Fibroblast of lung (primary cell): ENCODE measurements around the gene GDPD4.
"Not testable (repeated sequence)": the region's sequence is repeated elsewhere in the genome, so short reads cannot be mapped to it uniquely, and the experiment has no call there.

ENCODE experiments used
- CTCF ChIP-seq, 2 donors: IDR thresholded peaks in 1 of 2; conservative IDR thresholded peaks in 1 of 2; 1 replicate in 1 of 2; 2 replicates in 1 of 2; pipeline ENCODE4 v1.5.1; 2011 to 2012; ENCODE audit warnings: low read length in 2 of 2, control low read depth in 1 of 2, inconsistent platforms in 1 of 2, low read depth in 1 of 2, mild to moderate bottlenecking in 1 of 2
- EZH2 ChIP-seq: IDR thresholded peaks from 2 replicates; pipeline ENCODE4 v1.5.1; 2012; ENCODE audit warnings: low read length, control low read depth, mild to moderate bottlenecking; ENCODE audit errors: missing control alignments

- not testable (repeated sequence) for TF ChIP-seq CTCF (conservative IDR thresholded peaks at IDR 0.05 in 1 of 2, IDR thresholded peaks at IDR 0.05 in 1 of 2; ENCODE audit: low read depth in 1 of 2, low read length in 2 of 2); EZH2
Measured at GRCh38 chr11:77300028-77300427, 1.5 kb downstream of the GDPD4 start.
